ENCODE data around the gene DCX. TPM values are rescaled to one million over a fixed set of nuclear protein-coding genes. Genes with fewer than 3 reads are reported as not detected.

The DCX gene
- total and polyA plus RNA-seq, 2 experiments from 2014 or later, result 0.66 to 3.0 TPM

GRCh38 chrX:111372086-111372485, 39.9 kb downstream of the DCX start (continued):
- TF ChIP-seq, protein P1, sequence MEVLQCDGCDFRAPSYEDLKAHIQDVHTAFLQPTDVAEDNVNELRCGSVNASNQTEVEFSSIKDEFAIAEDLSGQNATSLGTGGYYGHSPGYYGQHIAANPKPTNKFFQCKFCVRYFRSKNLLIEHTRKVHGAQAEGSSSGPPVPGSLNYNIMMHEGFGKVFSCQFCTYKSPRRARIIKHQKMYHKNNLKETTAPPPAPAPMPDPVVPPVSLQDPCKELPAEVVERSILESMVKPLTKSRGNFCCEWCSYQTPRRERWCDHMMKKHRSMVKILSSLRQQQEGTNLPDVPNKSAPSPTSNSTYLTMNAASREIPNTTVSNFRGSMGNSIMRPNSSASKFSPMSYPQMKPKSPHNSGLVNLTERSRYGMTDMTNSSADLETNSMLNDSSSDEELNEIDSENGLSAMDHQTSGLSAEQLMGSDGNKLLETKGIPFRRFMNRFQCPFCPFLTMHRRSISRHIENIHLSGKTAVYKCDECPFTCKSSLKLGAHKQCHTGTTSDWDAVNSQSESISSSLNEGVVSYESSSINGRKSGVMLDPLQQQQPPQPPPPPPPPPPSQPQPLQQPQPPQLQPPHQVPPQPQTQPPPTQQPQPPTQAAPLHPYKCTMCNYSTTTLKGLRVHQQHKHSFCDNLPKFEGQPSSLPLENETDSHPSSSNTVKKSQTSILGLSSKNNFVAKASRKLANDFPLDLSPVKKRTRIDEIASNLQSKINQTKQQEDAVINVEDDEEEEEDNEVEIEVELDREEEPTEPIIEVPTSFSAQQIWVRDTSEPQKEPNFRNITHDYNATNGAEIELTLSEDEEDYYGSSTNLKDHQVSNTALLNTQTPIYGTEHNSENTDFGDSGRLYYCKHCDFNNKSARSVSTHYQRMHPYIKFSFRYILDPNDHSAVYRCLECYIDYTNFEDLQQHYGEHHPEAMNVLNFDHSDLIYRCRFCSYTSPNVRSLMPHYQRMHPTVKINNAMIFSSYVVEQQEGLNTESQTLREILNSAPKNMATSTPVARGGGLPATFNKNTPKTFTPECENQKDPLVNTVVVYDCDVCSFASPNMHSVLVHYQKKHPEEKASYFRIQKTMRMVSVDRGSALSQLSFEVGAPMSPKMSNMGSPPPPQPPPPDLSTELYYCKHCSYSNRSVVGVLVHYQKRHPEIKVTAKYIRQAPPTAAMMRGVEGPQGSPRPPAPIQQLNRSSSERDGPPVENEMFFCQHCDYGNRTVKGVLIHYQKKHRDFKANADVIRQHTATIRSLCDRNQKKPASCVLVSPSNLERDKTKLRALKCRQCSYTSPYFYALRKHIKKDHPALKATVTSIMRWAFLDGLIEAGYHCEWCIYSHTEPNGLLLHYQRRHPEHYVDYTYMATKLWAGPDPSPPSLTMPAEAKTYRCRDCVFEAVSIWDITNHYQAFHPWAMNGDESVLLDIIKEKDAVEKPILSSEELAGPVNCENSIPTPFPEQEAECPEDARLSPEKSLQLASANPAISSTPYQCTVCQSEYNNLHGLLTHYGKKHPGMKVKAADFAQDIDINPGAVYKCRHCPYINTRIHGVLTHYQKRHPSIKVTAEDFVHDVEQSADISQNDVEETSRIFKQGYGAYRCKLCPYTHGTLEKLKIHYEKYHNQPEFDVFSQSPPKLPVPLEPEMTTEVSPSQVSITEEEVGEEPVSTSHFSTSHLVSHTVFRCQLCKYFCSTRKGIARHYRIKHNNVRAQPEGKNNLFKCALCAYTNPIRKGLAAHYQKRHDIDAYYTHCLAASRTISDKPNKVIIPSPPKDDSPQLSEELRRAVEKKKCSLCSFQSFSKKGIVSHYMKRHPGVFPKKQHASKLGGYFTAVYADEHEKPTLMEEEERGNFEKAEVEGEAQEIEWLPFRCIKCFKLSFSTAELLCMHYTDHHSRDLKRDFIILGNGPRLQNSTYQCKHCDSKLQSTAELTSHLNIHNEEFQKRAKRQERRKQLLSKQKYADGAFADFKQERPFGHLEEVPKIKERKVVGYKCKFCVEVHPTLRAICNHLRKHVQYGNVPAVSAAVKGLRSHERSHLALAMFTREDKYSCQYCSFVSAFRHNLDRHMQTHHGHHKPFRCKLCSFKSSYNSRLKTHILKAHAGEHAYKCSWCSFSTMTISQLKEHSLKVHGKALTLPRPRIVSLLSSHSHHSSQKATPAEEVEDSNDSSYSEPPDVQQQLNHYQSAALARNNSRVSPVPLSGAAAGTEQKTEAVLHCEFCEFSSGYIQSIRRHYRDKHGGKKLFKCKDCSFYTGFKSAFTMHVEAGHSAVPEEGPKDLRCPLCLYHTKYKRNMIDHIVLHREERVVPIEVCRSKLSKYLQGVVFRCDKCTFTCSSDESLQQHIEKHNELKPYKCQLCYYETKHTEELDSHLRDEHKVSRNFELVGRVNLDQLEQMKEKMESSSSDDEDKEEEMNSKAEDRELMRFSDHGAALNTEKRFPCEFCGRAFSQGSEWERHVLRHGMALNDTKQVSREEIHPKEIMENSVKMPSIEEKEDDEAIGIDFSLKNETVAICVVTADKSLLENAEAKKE (CRISPR knock-in tag; IDR thresholded peaks at IDR 0.05), result no peak

GRCh38 chrX:111365770-111366325, 46.1 kb downstream of the DCX start:
- ATAC-seq (no peak), DNase-seq (ENCODE audit: low spot score) (no peak)
- Histone ChIP-seq H3F3A (replicated peaks; ENCODE audit: low read depth) (no peaks in the 10 kb centered on the region), H3K79me2 (replicated peaks; ENCODE audit: insufficient read depth) (no peaks in the 10 kb centered on the region), H3K36me3 (ENCODE audit: insufficient read depth) (no peaks in the 10 kb centered on the region), H2AFZ (no peak overlapping the region), H3K4me1 (ENCODE audit: insufficient read depth) (peaks cover 2% of the 10 kb centered on the region; the same call in 1 of the 2 replicates), H4K20me1 (replicated peaks; ENCODE audit: insufficient read depth) (no peaks in the 10 kb centered on the region), H3K9me2 (ENCODE audit: insufficient read depth) (no peaks in the 10 kb centered on the region), H3K4me3 (no peak overlapping the region), H3K27ac (ENCODE audit: low read depth) (no peak overlapping the region), H3K4me2 (no peak overlapping the region), H3K27me3 (ENCODE audit: insufficient read depth) (no peaks in the 10 kb centered on the region)
- no peaks in the 10 kb centered on the region for H3K9me3 Mint-ChIP-seq
- peaks cover 9% of the 10 kb centered on the region for H3K4me1 Mint-ChIP-seq
- no peak overlapping the region for H3K27ac Mint-ChIP-seq
- no peaks in the 10 kb centered on the region for H3K36me3 Mint-ChIP-seq (ENCODE audit: low read depth)
- H3K4me3 Mint-ChIP-seq, result no peak overlapping the region
- no peaks in the 10 kb centered on the region for H3K27me3 Mint-ChIP-seq (ENCODE audit: insufficient read depth, low read depth, poor library complexity)
- TF ChIP-seq CREB1 (CRISPR knock-in tag; IDR thresholded peaks at IDR 0.05; ENCODE audit: low read depth) (no peak), REST (IDR thresholded peaks at IDR 0.05; ENCODE audit: unreplicated experiment) (no peak), POLR2AphosphoS5 (IDR thresholded peaks at IDR 0.05; ENCODE audit: low read depth) (no peak), ZNF114 (CRISPR knock-in tag; IDR thresholded peaks at IDR 0.05) (no peak), JUNB (IDR thresholded peaks at IDR 0.05; ENCODE audit: unreplicated experiment) (no peak)
- TF ChIP-seq, protein P1 (CRISPR knock-in tag; IDR thresholded peaks at IDR 0.05), result no peak

All from GM23338 (cell line).